ENCODE measurements around the gene GOLGA2. TPM values are rescaled to one million over a fixed set of nuclear protein-coding genes. Genes with fewer than 3 reads are reported as not detected.

The GOLGA2 gene
- total RNA-seq, 1 donor from 2014 or later, result 74.9 TPM

DNA sequence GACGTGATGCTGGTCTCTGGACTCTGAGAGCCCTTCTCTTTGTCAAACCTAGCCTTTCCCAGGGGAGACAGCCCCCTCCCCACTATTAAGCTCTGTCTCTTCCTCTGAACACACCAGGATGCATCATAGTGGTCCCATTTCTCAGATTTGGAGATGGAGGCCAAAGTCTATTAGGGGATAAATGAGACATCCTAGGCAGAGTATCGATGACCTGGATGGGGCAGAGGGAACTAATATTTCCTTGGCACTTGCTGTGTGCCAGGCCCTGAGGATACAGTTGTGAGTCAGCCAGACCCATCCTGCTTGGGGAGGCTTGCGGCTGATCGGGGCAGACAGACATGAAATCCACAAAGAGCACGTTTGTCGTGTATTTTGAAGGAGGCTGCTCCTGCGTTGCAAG, 67.4 kb downstream of the GOLGA2 start:
- Histone ChIP-seq H3K36me3 (no peaks in the 10 kb centered on the region), H3K4me1 (peaks cover 8% of the 10 kb centered on the region in 2 donors), H3K27ac (no peak overlapping the region), H3K9me3 (no peaks in the 10 kb centered on the region), H3K4me3 (no peak overlapping the region), H3K27me3 (peaks cover 8% of the 10 kb centered on the region)
- intact Hi-C loops (cut with DNase I), result no loop called here
- TF ChIP-seq, protein P1, sequence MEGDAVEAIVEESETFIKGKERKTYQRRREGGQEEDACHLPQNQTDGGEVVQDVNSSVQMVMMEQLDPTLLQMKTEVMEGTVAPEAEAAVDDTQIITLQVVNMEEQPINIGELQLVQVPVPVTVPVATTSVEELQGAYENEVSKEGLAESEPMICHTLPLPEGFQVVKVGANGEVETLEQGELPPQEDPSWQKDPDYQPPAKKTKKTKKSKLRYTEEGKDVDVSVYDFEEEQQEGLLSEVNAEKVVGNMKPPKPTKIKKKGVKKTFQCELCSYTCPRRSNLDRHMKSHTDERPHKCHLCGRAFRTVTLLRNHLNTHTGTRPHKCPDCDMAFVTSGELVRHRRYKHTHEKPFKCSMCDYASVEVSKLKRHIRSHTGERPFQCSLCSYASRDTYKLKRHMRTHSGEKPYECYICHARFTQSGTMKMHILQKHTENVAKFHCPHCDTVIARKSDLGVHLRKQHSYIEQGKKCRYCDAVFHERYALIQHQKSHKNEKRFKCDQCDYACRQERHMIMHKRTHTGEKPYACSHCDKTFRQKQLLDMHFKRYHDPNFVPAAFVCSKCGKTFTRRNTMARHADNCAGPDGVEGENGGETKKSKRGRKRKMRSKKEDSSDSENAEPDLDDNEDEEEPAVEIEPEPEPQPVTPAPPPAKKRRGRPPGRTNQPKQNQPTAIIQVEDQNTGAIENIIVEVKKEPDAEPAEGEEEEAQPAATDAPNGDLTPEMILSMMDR (IDR thresholded peaks at IDR 0.05), result no peak
- no peak for DNase-seq (ENCODE audit: low spot score in 2 of 2)

DNA sequence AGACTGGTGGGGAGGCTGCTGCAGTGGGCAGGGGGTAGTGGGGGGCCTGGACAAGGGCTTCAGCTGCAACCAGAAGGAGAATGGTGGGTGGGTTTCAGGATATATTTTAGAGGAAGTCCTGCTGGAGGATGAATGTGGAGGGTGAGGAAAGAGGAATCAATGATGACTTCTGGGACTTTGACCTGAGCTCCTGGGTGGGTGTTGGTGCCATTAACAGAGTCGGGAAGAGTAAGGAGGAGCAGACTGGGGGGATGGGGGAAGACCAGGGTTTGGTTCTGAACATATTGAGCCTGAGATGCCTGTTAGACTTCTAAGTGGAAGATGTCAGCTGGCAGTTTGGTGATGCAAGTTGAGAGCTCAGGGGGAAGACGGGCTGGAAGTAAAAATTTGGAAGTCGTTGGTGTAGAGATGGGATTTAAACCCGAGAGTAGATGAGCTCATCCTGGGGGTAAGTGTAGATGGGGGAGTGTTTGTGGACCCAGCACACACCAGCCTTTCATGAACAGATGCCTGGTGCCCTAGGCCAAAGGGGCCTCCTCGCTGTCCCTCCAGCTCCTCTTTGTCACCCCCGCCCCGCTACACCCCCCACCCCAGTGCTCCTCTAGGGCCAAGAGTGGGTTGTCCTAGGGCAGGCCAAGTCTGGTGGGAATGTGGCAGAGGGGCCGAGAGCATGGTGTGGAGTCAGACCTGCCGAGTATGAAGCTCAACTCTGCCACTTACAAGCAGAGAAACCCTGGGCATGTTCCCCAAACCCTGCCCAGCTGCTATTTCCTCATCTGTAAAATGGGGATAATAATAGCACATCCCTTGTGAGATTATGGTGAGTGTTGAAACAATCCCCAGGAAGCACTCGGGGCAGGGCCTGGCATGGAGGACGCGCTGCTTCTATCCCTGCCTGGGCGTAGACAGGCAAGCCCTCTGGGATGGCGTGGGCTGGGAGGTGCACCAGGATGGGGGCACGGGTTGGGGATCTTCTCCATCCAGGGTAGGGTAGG, 68.6 kb downstream of the GOLGA2 start:
- H3K9me3 ChIP-seq, result no peaks in the 10 kb centered on the region
- no peak for DNase-seq (ENCODE audit: low spot score in 2 of 2)
- H3K4me3 ChIP-seq, result no peak overlapping the region
- no peaks in the 10 kb centered on the region for H3K36me3 ChIP-seq
- no peak overlapping the region for H3K27ac ChIP-seq
- intact Hi-C loops (cut with DNase I), result no loop called here
- H3K4me1 ChIP-seq, result peaks cover 9 to 12% of the 10 kb centered on the region in 2 donors
- TF ChIP-seq, protein P1 (IDR thresholded peaks at IDR 0.05), result no peak
- H3K27me3 ChIP-seq, result peaks cover 8% of the 10 kb centered on the region

DNA sequence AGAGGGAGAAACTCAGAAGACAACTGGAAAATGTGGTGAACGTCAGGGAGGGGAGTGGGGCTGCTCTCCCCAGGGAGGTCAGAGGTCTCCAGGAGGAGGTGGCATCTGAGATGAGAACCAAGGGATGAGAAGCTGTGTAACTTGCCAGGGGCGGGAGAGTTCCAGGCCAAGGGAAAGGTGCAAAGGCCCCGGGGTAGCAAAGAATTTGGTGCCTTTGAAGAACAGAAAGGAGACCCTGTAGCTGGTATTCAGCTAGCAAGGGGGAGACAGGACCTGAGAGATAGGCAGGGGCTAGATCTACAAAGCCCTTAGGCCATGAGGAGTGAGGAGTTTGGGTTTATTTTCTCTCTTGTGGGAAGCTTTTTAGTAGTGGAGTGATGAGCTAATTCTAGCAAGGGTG, 69.3 kb downstream of the GOLGA2 start:
- H3K27me3 ChIP-seq, result peaks cover 8% of the 10 kb centered on the region
- peaks cover 9 to 12% of the 10 kb centered on the region in 2 donors for H3K4me1 ChIP-seq
- H3K36me3 ChIP-seq, result no peaks in the 10 kb centered on the region
- DNase-seq (ENCODE audit: low spot score in 2 of 2), result no peak
- H3K4me3 ChIP-seq, result no peak overlapping the region
- H3K9me3 ChIP-seq, result no peaks in the 10 kb centered on the region
- H3K27ac ChIP-seq, result no peak overlapping the region
- intact Hi-C loops (cut with DNase I), result no loop called here
- TF ChIP-seq, protein P1 (IDR thresholded peaks at IDR 0.05), result no peak

Other genes with a start within 250 kb of the GOLGA2 start
- 48.2 TPM for gene NAIF1, start 208.7 kb downstream of the GOLGA2 start, total RNA-seq
- 27.4 TPM for gene SLC25A25, start 207.8 kb downstream of the GOLGA2 start, total RNA-seq
- 97.2 TPM for gene PTGES2, start 148.3 kb downstream of the GOLGA2 start, total RNA-seq
- not detected for gene LCN2, start 126.6 kb downstream of the GOLGA2 start, total RNA-seq
- gene BBLN, start 115.7 kb downstream of the GOLGA2 start, total RNA-seq, result 389 TPM
- gene CIZ1, start 84.4 kb downstream of the GOLGA2 start, total RNA-seq, result 85.8 TPM
- 31.9 TPM for gene DNM1, start 72.6 kb downstream of the GOLGA2 start, total RNA-seq
- gene SWI5, start 269 bp upstream of the GOLGA2 start, total RNA-seq, result 1.8 TPM
- gene TRUB2, start 46.4 kb upstream of the GOLGA2 start, total RNA-seq, result 10.2 TPM
- 11.4 TPM for gene COQ4, start 46.8 kb upstream of the GOLGA2 start, total RNA-seq
- 16.6 TPM for gene SLC27A4, start 64.5 kb upstream of the GOLGA2 start, total RNA-seq
- 37.5 TPM for gene URM1, start 95.4 kb upstream of the GOLGA2 start, total RNA-seq
- 70.5 TPM for gene CERCAM, start 144.8 kb upstream of the GOLGA2 start, total RNA-seq
- gene ODF2, start 180.0 kb upstream of the GOLGA2 start, total RNA-seq, result 26.9 TPM
- 6.3 TPM for gene GLE1, start 228.7 kb upstream of the GOLGA2 start, total RNA-seq